CD14-positive monocyte (primary cell): ENCODE results near the gene CIAO2A. TPM values are rescaled to one million over a fixed set of nuclear protein-coding genes. Genes with fewer than 3 reads are reported as not detected.

Source experiments
- DNase-seq, 3 donors: peaks; one replicate each; pipeline ENCODE4 v3.0.0-alpha.2; 2011 to 2022
- H2AFZ ChIP-seq: 2 replicates; pipeline ENCODE4 v1.6.0; 2012; ENCODE audit warnings: mild to moderate bottlenecking, low read depth, low read length, inconsistent platforms; ENCODE audit not compliant: insufficient read depth, poor library complexity, severe bottlenecking
- H3K27ac ChIP-seq, 2 donors: 1 replicate in 1 of 2; 2 replicates in 1 of 2; pipeline ENCODE4 v1.5.1; 2012 to 2013; ENCODE audit warnings: low read length in 2 of 2, control low read depth in 1 of 2, inconsistent platforms in 1 of 2, low read depth in 1 of 2, mild to moderate bottlenecking in 1 of 2
- H3K27me3 ChIP-seq, 2 donors: one replicate each; pipeline versions ENCODE4 v1.6.0 to v1.6.1; 2011 to 2013; ENCODE audit warnings: low read length in 2 of 2; ENCODE audit not compliant: control insufficient read depth in 2 of 2, insufficient read depth in 2 of 2
- H3K36me3 ChIP-seq, 2 donors: replicated peaks in 1 of 2; 1 replicate in 1 of 2; 2 replicates in 1 of 2; pipeline versions ENCODE4 v1.5.1 to v1.6.1; 2012 to 2013; ENCODE audit warnings: low read length in 2 of 2, control low read depth in 1 of 2, inconsistent platforms in 1 of 2, mild to moderate bottlenecking in 1 of 2; ENCODE audit not compliant: insufficient read depth in 2 of 2, control insufficient read depth in 1 of 2
- H3K4me1 ChIP-seq, 2 donors: 1 replicate in 1 of 2; 2 replicates in 1 of 2; pipeline versions ENCODE4 v1.5.1 to v1.6.1; 2012 to 2013; ENCODE audit warnings: low read length in 2 of 2, control low read depth in 1 of 2, inconsistent platforms in 1 of 2, mild to moderate bottlenecking in 1 of 2, moderate library complexity in 1 of 2; ENCODE audit not compliant: insufficient read depth in 2 of 2, control insufficient read depth in 1 of 2
- H3K4me2 ChIP-seq: replicated peaks from 2 replicates; pipeline ENCODE3; 2012; ENCODE audit warnings: low read length, moderate library complexity, mild to moderate bottlenecking; ENCODE audit not compliant: poor library complexity, severe bottlenecking; ENCODE audit errors: extremely low read depth
- H3K4me3 ChIP-seq, 3 experiments: fragments of 200-600 bp in 1 of 3; sonication (generic) in 1 of 3; replicated peaks in 1 of 3; 1 replicate in 2 of 3; 2 replicates in 1 of 3; pipeline ENCODE4 v1.5.1; 2011 to 2013; ENCODE audit warnings: low read length in 3 of 3, mild to moderate bottlenecking in 3 of 3, control low read depth in 2 of 3, low read depth in 2 of 3, inconsistent platforms in 1 of 3, moderate library complexity in 1 of 3
- H3K79me2 ChIP-seq: 2 replicates; pipeline ENCODE4 v1.6.0; 2012; ENCODE audit warnings: mild to moderate bottlenecking, control low read depth, inconsistent platforms, low read length, moderate library complexity; ENCODE audit not compliant: insufficient read depth
- H3K9ac ChIP-seq: 2 replicates; pipeline ENCODE4 v1.6.0; 2017; ENCODE audit warnings: low read length, mild to moderate bottlenecking; ENCODE audit not compliant: insufficient read depth, poor library complexity, severe bottlenecking
- H3K9me3 ChIP-seq, 2 donors: replicated peaks in 1 of 2; 1 replicate in 1 of 2; 2 replicates in 1 of 2; pipeline versions ENCODE4 v1.5.1 to v1.6.1; 2012 to 2013; ENCODE audit warnings: low read length in 2 of 2, control low read depth in 1 of 2; ENCODE audit not compliant: control insufficient read depth in 1 of 2, insufficient read depth in 1 of 2
- H4K20me1 ChIP-seq: 2 replicates; pipeline ENCODE4 v1.6.0; 2012; ENCODE audit warnings: mild to moderate bottlenecking, low read length, control low read depth, moderate library complexity; ENCODE audit not compliant: insufficient read depth
- H3K27ac Mint-ChIP-seq, 7 donors: one replicate each; pipeline ENCODE4 v1.8.0; 2020; ENCODE audit warnings: mild to moderate bottlenecking in 7 of 7, mixed read lengths in 7 of 7, moderate library complexity in 6 of 7, inconsistent platforms in 2 of 7
- H3K27me3 Mint-ChIP-seq, 3 donors: one replicate each; pipeline ENCODE4 v1.8.0; 2021 to 2022; ENCODE audit warnings: low read depth in 3 of 3, mild to moderate bottlenecking in 3 of 3, mixed read lengths in 3 of 3, moderate library complexity in 3 of 3, inconsistent platforms in 1 of 3
- H3K36me3 Mint-ChIP-seq, 2 donors: one replicate each; pipeline ENCODE4 v1.8.0; 2020; ENCODE audit warnings: mixed read lengths in 2 of 2, inconsistent platforms in 1 of 2, mild to moderate bottlenecking in 1 of 2
- H3K4me1 Mint-ChIP-seq: one replicate; pipeline ENCODE4 v1.8.0; 2020; ENCODE audit warnings: mild to moderate bottlenecking, mixed read lengths
- H3K4me3 Mint-ChIP-seq, 2 donors: one replicate each; pipeline ENCODE4 v1.8.0; 2020; ENCODE audit warnings: mild to moderate bottlenecking in 2 of 2, mixed read lengths in 2 of 2, moderate library complexity in 1 of 2
- H3K9me3 Mint-ChIP-seq, 7 donors: one replicate each; pipeline ENCODE4 v1.8.0; 2020 to 2022; ENCODE audit warnings: mixed read lengths in 7 of 7, mild to moderate bottlenecking in 6 of 7, moderate library complexity in 6 of 7, inconsistent platforms in 2 of 7
- CTCF ChIP-seq: fragments of 200-600 bp; IDR thresholded peaks from one replicate; pipeline ENCODE4 v1.8.0; 2022; ENCODE audit warnings: antibody characterized with exemption, mild to moderate bottlenecking
- WGBS: methylation state at CpG from one replicate; pipeline ENCODE4 v1.1.5; 2013; ENCODE audit warnings: missing lambda C conversion rate; ENCODE audit not compliant: insufficient coverage; 5-methylcytosine and 5-hydroxymethylcytosine counted together
- intact Hi-C, 2 donors: fragments of 100-400 bp; cut with micrococcal nuclease; formaldehyde crosslinking; loops; one replicate each; pipeline versions ENCODE4 v1.15.0 to v1.15.1; 2023
- polyA plus RNA-seq, 3 donors: library from polyadenylated mRNA; depleted of rRNA in 1 of 3; unstranded in 2 of 3; stranded (reverse) in 1 of 3; fragments of 300-500 nt in 2 of 3; fragments of >200 nt in 1 of 3; fragmentation: Illumina TruSeq in 2 of 3; gene quantifications; 1 replicate in 2 of 3; 2 replicates in 1 of 3; pipeline ENCODE4 v1.2.3, GENCODE V29; 2012 to 2021

The CIAO2A gene
- polyA plus RNA-seq, 3 donors: 98.2 to 265 (median 261) TPM

- intact Hi-C loops: no loop called here
- Histone ChIP-seq H3K4me2 (peak overlapping the region; percentile 72), H3K79me2 (no peaks in the 10 kb centered on the region), H3K4me3 (peak overlapping the region in 2 of 3 experiments; percentile 6 to 62), H3K4me1 (peaks cover 62 to 67% of the 10 kb centered on the region in 2 donors), H3K9ac (no peak overlapping the region), H3K9me3 (no peaks in the 10 kb centered on the region), H2AFZ (peak overlapping the region; percentile 61), H3K36me3 (no peaks in the 10 kb centered on the region), H4K20me1 (peaks cover 10% of the 10 kb centered on the region), H3K27me3 (peaks cover 0 to 28% of the 10 kb centered on the region in 2 donors), H3K27ac (no peak overlapping the region)
- no peak overlapping the region for H3K27ac Mint-ChIP-seq
- H3K9me3 Mint-ChIP-seq: peaks cover 0 to 2% (median 0%) of the 10 kb centered on the region in 7 donors
- no peak for TF ChIP-seq CTCF
- peak overlapping the region; percentile 64 to 80 for H3K4me3 Mint-ChIP-seq
- DNase-seq: no peak
- H3K4me1 Mint-ChIP-seq: peaks cover 65% of the 10 kb centered on the region
- H3K36me3 Mint-ChIP-seq: peaks cover 0 to 4% of the 10 kb centered on the region in 2 donors
- peaks cover 28 to 45% (median 41%) of the 10 kb centered on the region in 3 donors for H3K27me3 Mint-ChIP-seq
- WGBS: 20% methylated on average over 74 of the region's 76 CpGs
Measured at GRCh38 chr15:64045774-64046420, 47.7 kb downstream of the CIAO2A start.

GRCh38 chr15:64045101-64045435, 48.6 kb downstream of the CIAO2A start:
- Histone ChIP-seq H3K4me1 (peaks cover 54 to 59% of the 10 kb centered on the region in 2 donors), H3K79me2 (no peaks in the 10 kb centered on the region), H3K27ac (no peak overlapping the region), H3K9ac (no peak overlapping the region), H3K4me2 (no peak overlapping the region), H3K9me3 (no peaks in the 10 kb centered on the region), H3K27me3 (peaks cover 0 to 28% of the 10 kb centered on the region in 2 donors), H3K36me3 (no peaks in the 10 kb centered on the region), H4K20me1 (peaks cover 10% of the 10 kb centered on the region), H2AFZ (no peak overlapping the region), H3K4me3 (peak overlapping the region in 1 of 3 experiments; percentile 62)
- WGBS: 60% methylated on average over 5 of the region's 5 CpGs
- DNase-seq: no peak
- Mint-ChIP-seq H3K36me3 (peaks cover 0 to 4% of the 10 kb centered on the region in 2 donors), H3K27ac (peak overlapping the region in 5 of 7 donors; percentile 45 to 78 (median 54)), H3K27me3 (peaks cover 28 to 45% (median 41%) of the 10 kb centered on the region in 3 donors), H3K9me3 (peaks cover 0 to 2% (median 0%) of the 10 kb centered on the region in 7 donors), H3K4me3 (peak overlapping the region; percentile 64 to 80), H3K4me1 (peaks cover 58% of the 10 kb centered on the region)
- intact Hi-C loops: no loop called here
- no peak for TF ChIP-seq CTCF
